A673 (cell line): ENCODE data around the gene ELFN1.

Source experiments
- CTCF ChIP-seq: fragments of 300-800, 200-600 bp; sonication (generic); conservative IDR thresholded peaks from 2 replicates; pipeline ENCODE4 v1.5.1; 2017; ENCODE audit warnings: low read depth, mild to moderate bottlenecking, antibody characterized with exemption, low read length, moderate library complexity, mixed read lengths
- EZH2 ChIP-seq: fragments of 200-600 bp; sonication (generic); IDR thresholded peaks from 2 replicates; pipeline ENCODE4 v1.6.1; 2017; ENCODE audit warnings: borderline replicate concordance, low read depth, mild to moderate bottlenecking, mixed read lengths, antibody characterized with exemption, low read length; ENCODE audit not compliant: poor library complexity, severe bottlenecking

- TF ChIP-seq CTCF = no peak
- TF ChIP-seq EZH2 = no peak
Observed at GRCh38 chr7:1675673-1676549, 5.8 kb downstream of the ELFN1 start.
